HG03108 (cell line): ENCODE data around the gene RGS7.

ENCODE experiments used
- ATAC-seq: cut with Tn5 transposase; IDR thresholded peaks from one replicate; pipeline ENCODE4 v1.9.1; 2021; ENCODE audit warnings: moderate library complexity; ENCODE audit not compliant: unreplicated experiment

RGS7 gene

GRCh38 chr1:241356519-241357365 lies at the start of gene RGS7:
RGS7 (minus strand) TSS chr1:241357205.
- ATAC-seq: no peak

- no peak for ATAC-seq
These were observed 49.4 kb upstream of the RGS7 start for GRCh38 chr1:241406421-241406820.

DNA sequence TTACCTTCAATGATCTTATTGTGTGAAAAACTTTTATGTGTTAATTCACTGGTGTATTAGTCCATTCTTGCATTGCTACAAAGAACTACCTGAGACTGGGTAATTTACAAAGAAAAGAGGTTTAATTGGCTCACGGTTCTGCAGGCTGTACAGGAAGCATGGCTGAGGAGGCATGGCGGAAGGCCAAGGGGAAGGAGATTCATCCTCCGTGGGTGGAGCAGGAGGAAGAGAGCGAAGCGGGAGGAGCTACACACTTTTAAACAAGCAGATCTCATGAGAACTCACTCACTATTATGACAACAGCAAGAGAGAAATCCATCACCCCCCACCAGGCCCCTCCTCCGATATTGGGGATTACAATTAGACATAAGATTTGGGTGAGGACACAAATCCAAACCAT lies 44.2 kb upstream of the RGS7 start:
- ATAC-seq: no peak

DNA sequence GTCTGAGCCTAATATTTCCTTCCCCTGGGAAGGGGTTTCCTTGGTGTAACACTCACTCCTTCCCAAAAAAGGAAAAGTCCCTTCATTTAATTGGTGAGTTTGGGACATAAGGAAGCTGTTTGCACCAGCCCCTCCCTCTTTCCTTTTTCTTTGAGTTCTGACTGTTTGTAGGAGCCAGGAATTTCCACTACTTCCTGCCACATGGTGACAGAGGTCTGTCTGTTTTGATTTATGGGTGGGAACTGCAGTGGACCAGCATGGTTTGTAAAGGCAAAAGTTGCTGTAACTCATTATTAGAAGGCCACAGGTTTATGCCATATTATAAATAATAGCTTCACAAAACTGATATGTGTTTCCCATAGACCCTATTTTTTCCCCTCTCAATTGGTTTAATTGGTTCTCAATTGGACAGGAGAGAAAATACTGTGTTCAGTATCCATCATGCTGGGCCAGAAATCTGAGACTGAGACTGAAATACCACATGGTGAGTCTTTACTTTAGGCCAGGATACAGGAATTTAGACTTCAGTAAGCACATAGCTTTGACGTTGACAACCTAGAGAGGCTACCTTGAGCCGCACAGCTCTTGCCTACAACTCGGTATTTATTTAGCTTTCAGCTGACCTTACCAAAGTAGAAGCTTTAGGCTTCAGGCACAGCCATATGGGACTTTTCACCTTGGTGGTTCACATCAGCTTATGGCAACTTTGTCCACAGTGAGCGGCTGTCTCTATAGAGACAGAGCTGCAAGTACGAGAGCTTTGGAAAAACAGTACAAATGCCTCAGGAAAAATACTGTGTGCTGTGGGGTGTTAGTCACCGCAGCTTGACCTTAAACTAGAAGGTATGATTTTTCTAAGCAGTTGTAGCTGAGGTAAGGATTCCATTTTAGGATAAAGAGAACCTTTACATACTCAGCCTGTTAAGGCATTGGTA lies 40.0 kb upstream of the RGS7 start:
- no peak for ATAC-seq

- ATAC-seq: no peak
These were observed 35.1 kb upstream of the RGS7 start for GRCh38 chr1:241391926-241392710.

GRCh38 chr1:241390526-241390925 lies 33.5 kb upstream of the RGS7 start:
- no peak for ATAC-seq

- ATAC-seq: no peak
These were observed 32.4 kb upstream of the RGS7 start for GRCh38 chr1:241389400-241389799.

DNA sequence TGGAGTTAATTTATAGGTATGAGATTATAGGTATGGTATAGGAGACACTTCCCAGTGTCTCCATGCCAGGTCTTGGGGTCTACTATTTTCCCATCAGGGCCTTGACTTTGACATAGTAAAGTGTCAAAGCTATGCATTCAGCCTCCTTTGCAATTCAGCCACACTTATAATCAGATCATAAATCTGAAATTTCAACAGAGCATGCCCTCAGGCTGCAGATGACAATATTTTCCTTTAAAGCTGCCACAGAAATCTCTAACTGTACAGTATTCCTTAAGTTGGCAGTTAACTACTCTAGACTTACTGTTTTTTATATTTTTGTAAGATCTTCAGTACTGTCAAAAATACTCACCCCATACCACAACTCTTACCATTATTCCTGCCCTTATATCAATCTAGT lies 30.2 kb upstream of the RGS7 start:
- ATAC-seq: no peak

GRCh38 chr1:241376701-241377100 lies 19.7 kb upstream of the RGS7 start:
- no peak for ATAC-seq

GRCh38 chr1:241375886-241376285 lies 18.9 kb upstream of the RGS7 start:
- no peak for ATAC-seq

- no peak for ATAC-seq
These were observed 9.2 kb upstream of the RGS7 start for GRCh38 chr1:241366196-241366595.

DNA sequence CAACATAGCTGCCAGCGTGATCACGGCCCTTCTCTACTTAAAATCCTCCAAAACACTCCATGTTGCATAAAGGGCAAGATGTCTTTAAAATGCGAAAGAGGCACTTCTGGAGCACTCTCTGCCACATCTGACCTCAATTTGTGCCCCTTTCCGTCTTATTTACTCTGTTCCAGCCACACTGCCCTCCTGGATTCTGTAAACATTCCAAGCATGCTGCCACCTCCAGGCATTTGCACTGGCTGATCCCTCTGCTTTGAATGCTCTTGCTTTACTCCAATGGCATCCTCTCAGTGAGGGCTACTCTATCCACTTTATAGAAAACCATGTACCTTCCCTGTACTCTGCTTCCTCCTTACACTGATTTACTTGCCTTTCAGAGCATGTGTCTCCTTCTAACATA lies 5.3 kb upstream of the RGS7 start:
- no peak for ATAC-seq

DNA sequence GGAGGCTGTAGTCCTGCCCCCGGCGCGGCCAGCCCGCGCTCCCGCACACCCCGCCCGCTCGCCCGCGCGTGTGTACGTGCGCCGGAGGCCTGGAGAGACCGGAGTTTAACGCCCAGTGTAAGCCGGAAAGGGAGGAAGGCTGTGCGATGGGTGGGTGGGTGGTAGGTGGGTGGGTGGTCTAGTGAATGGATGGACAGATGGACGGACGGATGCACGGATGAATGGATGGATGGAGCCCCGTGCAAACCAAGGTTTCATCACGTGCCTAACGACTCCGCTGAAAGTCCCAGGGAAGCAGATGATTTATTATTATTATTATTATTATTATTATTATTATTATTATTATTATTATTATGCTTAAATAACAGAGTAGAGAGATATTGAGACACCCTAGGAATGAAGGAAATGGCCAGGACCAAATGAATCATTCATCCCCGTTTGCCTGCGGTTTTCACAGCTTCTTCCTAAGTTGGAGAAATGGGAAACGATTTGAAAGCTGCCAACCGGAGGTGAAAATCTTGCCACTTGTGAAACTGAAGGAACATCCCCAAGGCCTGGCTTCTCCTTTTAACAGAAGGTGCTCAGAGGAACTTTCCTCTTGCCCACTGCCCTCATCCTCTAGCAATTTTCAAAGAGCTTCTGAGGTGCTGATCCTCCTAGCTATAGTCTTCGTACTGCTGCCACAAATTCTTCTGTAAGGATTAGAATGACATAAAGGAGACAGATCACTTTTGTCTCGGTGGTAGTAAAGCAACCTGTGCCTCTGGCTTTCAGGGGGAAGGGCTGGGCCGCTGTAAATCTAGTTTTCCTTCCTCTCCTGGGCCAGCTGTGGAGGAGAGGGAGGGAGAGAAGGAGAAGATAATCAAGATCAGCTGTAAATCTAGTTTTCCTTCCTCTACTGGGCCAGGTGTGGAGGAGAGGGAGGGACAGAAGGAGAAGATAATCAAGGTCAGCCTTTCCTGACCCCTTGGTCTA lies 648 bp upstream of the RGS7 start:
- ATAC-seq: no peak

DNA sequence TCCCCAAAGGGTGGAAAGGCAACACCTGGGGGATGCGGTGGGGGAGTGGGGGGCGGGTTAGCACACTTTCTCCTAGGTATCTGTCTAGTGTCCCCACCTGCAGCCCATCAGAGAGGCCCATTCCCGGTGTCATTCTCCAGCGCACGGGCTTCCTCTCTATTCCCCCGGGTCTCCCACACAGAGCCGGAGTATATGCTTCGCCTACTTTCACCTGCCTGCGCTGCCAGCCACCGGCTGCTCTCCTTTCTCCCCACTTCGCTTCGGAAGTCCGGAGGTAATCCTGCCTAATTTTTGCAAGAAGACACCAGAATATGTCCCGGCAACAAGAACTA lies 852 bp downstream of the RGS7 start:
- ATAC-seq: no peak

GRCh38 chr1:241355311-241356010 lies 1.5 kb downstream of the RGS7 start:
- ATAC-seq: no peak

DNA sequence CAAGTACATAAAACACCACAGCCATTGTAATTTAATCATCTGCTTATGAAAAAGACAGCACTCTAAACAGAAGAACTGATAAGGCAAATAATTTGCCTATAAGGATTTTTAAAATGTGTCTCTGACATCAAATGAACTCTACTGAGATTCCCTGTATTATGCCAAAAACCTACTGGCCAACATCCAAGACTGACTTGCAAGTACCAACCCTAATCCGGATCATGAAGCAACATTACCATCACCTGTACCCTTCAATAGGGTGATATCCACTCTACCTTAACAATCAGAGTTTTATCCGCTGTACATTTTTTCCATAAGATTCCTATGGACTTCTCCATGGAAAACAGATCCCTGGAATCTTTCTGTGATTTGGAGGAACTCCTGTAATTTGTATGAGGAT lies 4.6 kb downstream of the RGS7 start:
- ATAC-seq: no peak

GRCh38 chr1:241351841-241352240 lies 5.2 kb downstream of the RGS7 start:
- no peak for ATAC-seq

- ATAC-seq: no peak
These were observed 13.0 kb downstream of the RGS7 start for GRCh38 chr1:241343956-241344355.

DNA sequence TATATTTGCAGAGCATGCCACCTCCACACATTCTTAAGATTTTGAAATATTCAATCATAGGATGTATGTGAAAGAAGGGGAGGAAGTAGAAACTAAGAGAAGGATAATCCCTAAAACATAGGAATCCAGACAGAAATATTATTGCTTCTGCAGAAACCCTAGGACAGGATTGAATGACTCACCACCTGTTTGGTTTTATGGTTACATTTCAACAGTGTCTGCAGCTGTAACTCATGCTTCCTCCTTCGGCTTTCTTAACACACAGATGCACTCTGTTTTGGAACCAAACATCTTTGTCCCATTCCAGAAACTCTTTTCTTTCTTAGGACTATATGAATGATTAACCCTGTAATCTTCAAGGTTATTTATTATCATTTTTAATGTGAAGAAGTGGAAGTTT lies 20.7 kb downstream of the RGS7 start:
- no peak for ATAC-seq

GRCh38 chr1:241332987-241333386 lies 24.0 kb downstream of the RGS7 start:
- ATAC-seq: no peak
